H9 (cell line): ENCODE measurements around the gene KAT6B. TPM values are rescaled to one million over a fixed set of nuclear protein-coding genes. Genes with fewer than 3 reads are reported as not detected.

Source experiments
- DNase-seq: peaks from one replicate; pipeline ENCODE4 v3.0.0-alpha.2; 2017
- H2AFZ ChIP-seq: one replicate; pipeline ENCODE4 v1.6.1; 2013; ENCODE audit warnings: mild to moderate bottlenecking, low read length, control low read depth, moderate library complexity
- H2AK5ac ChIP-seq: 2 replicates; pipeline ENCODE4 v1.6.1; 2013; ENCODE audit warnings: low read length, control low read depth, mixed read lengths; ENCODE audit not compliant: insufficient read length
- H2BK120ac ChIP-seq: one replicate; pipeline ENCODE4 v1.6.1; 2013; ENCODE audit warnings: low read depth, mild to moderate bottlenecking, low read length, control low read depth, inconsistent platforms; ENCODE audit not compliant: poor library complexity, severe bottlenecking
- H2BK12ac ChIP-seq: 2 replicates; pipeline ENCODE4 v1.6.1; 2013; ENCODE audit warnings: low read length, control low read depth, mixed read lengths, low read depth; ENCODE audit not compliant: insufficient read length
- H2BK15ac ChIP-seq: 2 replicates; pipeline ENCODE4 v1.6.1; 2013; ENCODE audit warnings: low read depth, low read length, control low read depth
- H2BK20ac ChIP-seq: one replicate; pipeline ENCODE4 v1.6.1; 2013; ENCODE audit warnings: low read depth, mild to moderate bottlenecking, low read length, control low read depth, inconsistent platforms; ENCODE audit not compliant: poor library complexity, severe bottlenecking
- H2BK5ac ChIP-seq: 2 replicates; pipeline ENCODE4 v1.6.1; 2013; ENCODE audit warnings: low read length, control low read depth, mixed read lengths; ENCODE audit not compliant: insufficient read length
- H3K14ac ChIP-seq: 2 replicates; pipeline ENCODE4 v1.6.1; 2013; ENCODE audit warnings: low read length, control low read depth; ENCODE audit not compliant: insufficient read depth
- H3K18ac ChIP-seq: 2 replicates; pipeline ENCODE4 v1.6.1; 2013; ENCODE audit warnings: low read depth, mild to moderate bottlenecking, mixed read lengths, low read length, control low read depth; ENCODE audit not compliant: insufficient read length
- H3K23ac ChIP-seq: 2 replicates; pipeline ENCODE4 v1.6.1; 2013; ENCODE audit warnings: low read length, control low read depth, mixed read lengths, low read depth; ENCODE audit not compliant: insufficient read length
- H3K23me2 ChIP-seq: 2 replicates; pipeline ENCODE4 v1.6.1; 2013; ENCODE audit warnings: low read depth, mild to moderate bottlenecking, mixed read lengths, low read length, control low read depth; ENCODE audit not compliant: insufficient read length, poor library complexity, severe bottlenecking
- H3K27ac ChIP-seq: 2 replicates; pipeline ENCODE4 v1.5.1; 2013; ENCODE audit warnings: low read length, control low read depth, mixed read lengths, low read depth; ENCODE audit not compliant: insufficient read length
- H3K27me3 ChIP-seq: 2 replicates; pipeline ENCODE4 v1.6.1; 2013; ENCODE audit warnings: low read length, control low read depth, inconsistent platforms; ENCODE audit not compliant: insufficient read depth
- H3K4ac ChIP-seq: 2 replicates; pipeline ENCODE4 v1.6.1; 2013; ENCODE audit warnings: low read depth, mild to moderate bottlenecking, control low read depth, inconsistent platforms, low read length, moderate library complexity
- H3K4me1 ChIP-seq: 2 replicates; pipeline ENCODE4 v1.6.1; 2013; ENCODE audit warnings: low read length, control low read depth, inconsistent platforms; ENCODE audit not compliant: insufficient read depth
- H3K4me2 ChIP-seq: 2 replicates; pipeline ENCODE4 v1.6.1; 2013; ENCODE audit warnings: low read length, control low read depth, mixed read lengths; ENCODE audit not compliant: insufficient read length, insufficient read depth
- H3K56ac ChIP-seq: 2 replicates; pipeline ENCODE4 v1.6.1; 2013; ENCODE audit warnings: low read depth, mild to moderate bottlenecking, mixed read lengths, low read length, control low read depth; ENCODE audit not compliant: insufficient read length
- H3K79me1 ChIP-seq: 2 replicates; pipeline ENCODE4 v1.6.1; 2013; ENCODE audit warnings: low read depth, mild to moderate bottlenecking, moderate library complexity, low read length, control low read depth, inconsistent platforms; ENCODE audit not compliant: insufficient read depth, poor library complexity, severe bottlenecking
- H3K79me2 ChIP-seq: 2 replicates; pipeline ENCODE4 v1.6.1; 2013; ENCODE audit warnings: low read length, control low read depth, inconsistent platforms; ENCODE audit not compliant: insufficient read depth
- H3K9ac ChIP-seq: 2 replicates; pipeline ENCODE4 v1.6.1; 2013; ENCODE audit warnings: low read length, control low read depth, mixed read lengths; ENCODE audit not compliant: insufficient read length; ENCODE audit errors: extremely low read depth
- H3K9me3 ChIP-seq: one replicate; pipeline ENCODE4 v1.6.1; 2013; ENCODE audit warnings: low read depth, low read length, inconsistent platforms; ENCODE audit not compliant: control insufficient read depth
- H3T11ph ChIP-seq: one replicate; pipeline ENCODE4 v1.6.1; 2013; ENCODE audit warnings: mild to moderate bottlenecking, low read length, control low read depth, inconsistent platforms
- H4K20me1 ChIP-seq: one replicate; pipeline ENCODE4 v1.6.1; 2013; ENCODE audit not compliant: control insufficient read depth, insufficient read length, insufficient read depth
- H4K5ac ChIP-seq: 2 replicates; pipeline ENCODE4 v1.6.1; 2013; ENCODE audit warnings: low read depth, mild to moderate bottlenecking, mixed read lengths, low read length, control low read depth; ENCODE audit not compliant: insufficient read length
- H4K8ac ChIP-seq: replicated peaks from 2 replicates; pipeline ENCODE4 v1.6.1; 2013; ENCODE audit warnings: low read length, control low read depth, mixed read lengths, low read depth; ENCODE audit not compliant: insufficient read length
- H4K91ac ChIP-seq: 2 replicates; pipeline ENCODE4 v1.6.1; 2013; ENCODE audit warnings: low read depth, mild to moderate bottlenecking, moderate library complexity, mixed read lengths, low read length, control low read depth; ENCODE audit not compliant: insufficient read length
- H3K27ac Mint-ChIP-seq, 3 experiments: 2 replicates in 2 of 3; 3 replicates in 1 of 3; pipeline ENCODE4 v1.8.0; 2020 to 2021; ENCODE audit warnings: mixed read lengths in 3 of 3, mild to moderate bottlenecking in 1 of 3, moderate library complexity in 1 of 3
- H3K27me3 Mint-ChIP-seq: 2 replicates; pipeline ENCODE4 v1.8.0; 2021; ENCODE audit warnings: low read depth, mild to moderate bottlenecking, moderate library complexity, mixed read lengths
- H3K36me3 Mint-ChIP-seq, 3 experiments: 2 replicates in 2 of 3; 3 replicates in 1 of 3; pipeline ENCODE4 v1.8.0; 2020 to 2021; ENCODE audit warnings: low read depth in 3 of 3, mixed read lengths in 3 of 3; ENCODE audit not compliant: insufficient read depth in 1 of 3
- H3K4me1 Mint-ChIP-seq, 2 experiments: 2 replicates each; pipeline ENCODE4 v1.8.0; 2020; ENCODE audit warnings: mixed read lengths in 2 of 2
- H3K4me3 Mint-ChIP-seq, 2 experiments: 2 replicates in 1 of 2; 3 replicates in 1 of 2; pipeline ENCODE4 v1.8.0; 2020 to 2021; ENCODE audit warnings: mild to moderate bottlenecking in 2 of 2, mixed read lengths in 2 of 2, moderate library complexity in 1 of 2
- H3K9me3 Mint-ChIP-seq, 2 experiments: 2 replicates in 1 of 2; 3 replicates in 1 of 2; pipeline ENCODE4 v1.8.0; 2020; ENCODE audit warnings: mild to moderate bottlenecking in 2 of 2, mixed read lengths in 2 of 2, moderate library complexity in 1 of 2
- WGBS: extraction: QIAGEN DNeasy Blood & Tissue Kit; methylation state at CpG from one replicate; pipeline ENCODE4 v1.1.7; 2013; ENCODE audit warnings: missing lambda C conversion rate, low lambda C conversion rate, mixed read lengths; ENCODE audit not compliant: insufficient read length; ENCODE audit errors: extremely low coverage; 5-methylcytosine and 5-hydroxymethylcytosine counted together
- total RNA-seq: library from RNA; stranded (reverse); gene quantifications from 2 replicates; pipeline ENCODE4 v1.2.1, GENCODE V29; 2021
- TF ChIP-seq, protein P1 (sequence below): fragments of 200-600 bp; sonication (generic); conservative IDR thresholded peaks from 3 replicates; pipeline ENCODE4 v1.8.0; 2021; ENCODE audit warnings: antibody characterized with exemption, mild to moderate bottlenecking

KAT6B gene
- total RNA-seq, 1 experiment from 2014 or later, result 34.2 TPM

DNA sequence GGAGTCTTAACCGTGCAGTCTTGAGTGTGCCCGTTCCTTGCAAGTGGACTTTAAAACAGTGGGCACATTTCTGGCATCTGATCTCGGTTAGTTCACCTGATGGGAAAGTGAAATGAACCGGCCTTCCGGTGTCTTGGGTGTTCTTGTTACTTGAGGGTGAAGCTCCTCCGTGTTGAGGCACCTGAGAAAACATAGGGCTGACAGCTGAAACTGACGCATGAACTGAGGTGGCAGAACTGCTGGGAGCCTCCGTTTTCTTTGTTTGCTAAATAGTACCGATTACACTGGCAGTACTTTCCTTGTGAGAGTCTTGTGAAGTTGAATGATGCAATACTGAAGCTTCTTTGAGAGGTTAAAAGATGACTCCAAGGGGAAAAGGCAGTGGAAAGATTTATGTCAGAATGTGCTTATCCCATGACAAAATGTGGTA lies 222.3 kb downstream of the KAT6B start:
- H2AFZ ChIP-seq, result no peak overlapping the region
- H4K5ac ChIP-seq, result no peak overlapping the region
- H2BK20ac ChIP-seq, result no peak overlapping the region
- no peaks in the 10 kb centered on the region for H3K23me2 ChIP-seq
- no peak overlapping the region for H3K14ac ChIP-seq
- DNase-seq, result no peak
- Mint-ChIP-seq H3K27me3 (no peaks in the 10 kb centered on the region), H3K9me3 (no peaks in the 10 kb centered on the region), H3K27ac (0 out of 7 replicates have a peak overlapping the region, but pooled peaks of 2 of the 3 experiments have one; percentile 16 to 30), H3K4me3 (no peak overlapping the region), H3K4me1 (peaks cover 11 to 12% of the 10 kb centered on the region in 2 experiments; a peak in 3 of 4 replicates), H3K36me3 (no peaks in the 10 kb centered on the region)
- H3K23ac ChIP-seq, result no peak overlapping the region
- no peak overlapping the region for H3K18ac ChIP-seq
- TF ChIP-seq, protein P1, sequence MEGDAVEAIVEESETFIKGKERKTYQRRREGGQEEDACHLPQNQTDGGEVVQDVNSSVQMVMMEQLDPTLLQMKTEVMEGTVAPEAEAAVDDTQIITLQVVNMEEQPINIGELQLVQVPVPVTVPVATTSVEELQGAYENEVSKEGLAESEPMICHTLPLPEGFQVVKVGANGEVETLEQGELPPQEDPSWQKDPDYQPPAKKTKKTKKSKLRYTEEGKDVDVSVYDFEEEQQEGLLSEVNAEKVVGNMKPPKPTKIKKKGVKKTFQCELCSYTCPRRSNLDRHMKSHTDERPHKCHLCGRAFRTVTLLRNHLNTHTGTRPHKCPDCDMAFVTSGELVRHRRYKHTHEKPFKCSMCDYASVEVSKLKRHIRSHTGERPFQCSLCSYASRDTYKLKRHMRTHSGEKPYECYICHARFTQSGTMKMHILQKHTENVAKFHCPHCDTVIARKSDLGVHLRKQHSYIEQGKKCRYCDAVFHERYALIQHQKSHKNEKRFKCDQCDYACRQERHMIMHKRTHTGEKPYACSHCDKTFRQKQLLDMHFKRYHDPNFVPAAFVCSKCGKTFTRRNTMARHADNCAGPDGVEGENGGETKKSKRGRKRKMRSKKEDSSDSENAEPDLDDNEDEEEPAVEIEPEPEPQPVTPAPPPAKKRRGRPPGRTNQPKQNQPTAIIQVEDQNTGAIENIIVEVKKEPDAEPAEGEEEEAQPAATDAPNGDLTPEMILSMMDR, result no peak
- H3K4me1 ChIP-seq, result no peaks in the 10 kb centered on the region
- H3K4ac ChIP-seq, result no peak overlapping the region
- no peak overlapping the region for H2BK15ac ChIP-seq
- no peaks in the 10 kb centered on the region for H3K27me3 ChIP-seq
- no peak overlapping the region for H2BK5ac ChIP-seq
- no peak overlapping the region for H4K91ac ChIP-seq
- no peak overlapping the region for H3K9ac ChIP-seq
- no peak overlapping the region for H2AK5ac ChIP-seq
- H2BK120ac ChIP-seq, result no peak overlapping the region
- H3K27ac ChIP-seq, result no peak overlapping the region
- no peak overlapping the region for H2BK12ac ChIP-seq
- no peaks in the 10 kb centered on the region for H3K9me3 ChIP-seq
- H3K79me1 ChIP-seq, result no peaks in the 10 kb centered on the region
- no peak overlapping the region for H3K56ac ChIP-seq
- no peak overlapping the region for H4K8ac ChIP-seq
- H3T11ph ChIP-seq, result no peak overlapping the region
- no peaks in the 10 kb centered on the region for H3K79me2 ChIP-seq
- H4K20me1 ChIP-seq, result no peaks in the 10 kb centered on the region
- H3K4me2 ChIP-seq, result no peak overlapping the region
- no CpG with 5 or more reads among the region's 9 CpGs for WGBS
